Measurements from ENCODE around the gene CAPN13.

DNA sequence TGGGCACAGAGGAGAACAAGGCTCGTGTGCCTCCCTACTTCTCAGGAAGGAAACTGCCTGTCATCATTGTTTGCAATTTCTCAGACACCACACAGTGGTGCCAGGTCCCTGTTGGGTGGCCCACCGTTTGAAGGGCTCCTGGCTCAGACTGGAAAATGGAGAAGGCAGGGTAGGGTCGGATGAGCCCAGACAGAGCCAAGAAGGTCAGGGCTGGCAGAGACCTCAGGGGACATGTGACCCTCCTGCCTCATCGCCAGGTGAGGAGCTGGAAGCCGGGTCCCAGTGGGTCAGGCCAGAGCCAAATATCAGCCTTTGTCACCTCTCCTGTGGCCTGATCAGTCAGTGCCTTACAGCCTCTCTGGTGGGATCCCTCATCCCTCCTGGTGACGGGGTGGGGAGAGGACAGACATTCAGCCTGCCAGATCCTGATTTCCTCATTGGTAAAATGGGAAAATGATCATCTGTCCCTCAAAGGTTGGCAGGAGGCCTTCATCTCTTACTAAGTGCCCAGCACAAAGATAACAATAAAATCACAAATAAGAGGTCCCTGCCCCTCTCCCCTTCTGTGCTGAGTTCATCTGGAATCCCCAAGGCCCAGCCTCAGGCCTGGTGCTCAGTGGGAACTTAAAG is 117.6 kb downstream of the CAPN13 start:
- TF ChIP-seq, protein P1, sequence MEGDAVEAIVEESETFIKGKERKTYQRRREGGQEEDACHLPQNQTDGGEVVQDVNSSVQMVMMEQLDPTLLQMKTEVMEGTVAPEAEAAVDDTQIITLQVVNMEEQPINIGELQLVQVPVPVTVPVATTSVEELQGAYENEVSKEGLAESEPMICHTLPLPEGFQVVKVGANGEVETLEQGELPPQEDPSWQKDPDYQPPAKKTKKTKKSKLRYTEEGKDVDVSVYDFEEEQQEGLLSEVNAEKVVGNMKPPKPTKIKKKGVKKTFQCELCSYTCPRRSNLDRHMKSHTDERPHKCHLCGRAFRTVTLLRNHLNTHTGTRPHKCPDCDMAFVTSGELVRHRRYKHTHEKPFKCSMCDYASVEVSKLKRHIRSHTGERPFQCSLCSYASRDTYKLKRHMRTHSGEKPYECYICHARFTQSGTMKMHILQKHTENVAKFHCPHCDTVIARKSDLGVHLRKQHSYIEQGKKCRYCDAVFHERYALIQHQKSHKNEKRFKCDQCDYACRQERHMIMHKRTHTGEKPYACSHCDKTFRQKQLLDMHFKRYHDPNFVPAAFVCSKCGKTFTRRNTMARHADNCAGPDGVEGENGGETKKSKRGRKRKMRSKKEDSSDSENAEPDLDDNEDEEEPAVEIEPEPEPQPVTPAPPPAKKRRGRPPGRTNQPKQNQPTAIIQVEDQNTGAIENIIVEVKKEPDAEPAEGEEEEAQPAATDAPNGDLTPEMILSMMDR (IDR thresholded peaks at IDR 0.05; ENCODE audit: low read depth, low read length), result no peak
- no peak for TF ChIP-seq POLR2A (IDR thresholded peaks at IDR 0.05; ENCODE audit: extremely low read depth, insufficient read length)
- TF ChIP-seq MAX (IDR thresholded peaks at IDR 0.05; ENCODE audit: low read depth, low read length), result no peak
